Left ventricle myocardium inferior (tissue), 1 donor: ENCODE data around the gene TRIP10. TPM values are rescaled to one million over a fixed set of nuclear protein-coding genes. Genes with fewer than 3 reads are reported as not detected.
"Not testable (repeated sequence)": the region's sequence is repeated elsewhere in the genome, so short reads cannot be mapped to it uniquely, and the experiment has no call there.

Experiments used
- DNase-seq: peaks from one replicate; pipeline ENCODE4 v3.0.0-alpha.2; 2020
- H3K27ac ChIP-seq: fragments of 200-600 bp; replicated peaks from 2 replicates; pipeline ENCODE4 v1.8.0; 2021
- H3K27me3 ChIP-seq: fragments of 200-600 bp; 2 replicates; pipeline ENCODE4 v1.8.0; 2021; ENCODE audit warnings: low read depth
- H3K36me3 ChIP-seq: fragments of 200-600 bp; 2 replicates; pipeline ENCODE4 v1.8.0; 2021
- H3K4me1 ChIP-seq: fragments of 200-600 bp; 2 replicates; pipeline ENCODE4 v1.8.0; 2021
- H3K4me3 ChIP-seq: fragments of 200-600 bp; 2 replicates; pipeline ENCODE4 v1.8.0; 2021; ENCODE audit warnings: mild to moderate bottlenecking, moderate library complexity
- H3K9me3 ChIP-seq: fragments of 200-600 bp; replicated peaks from 2 replicates; pipeline ENCODE4 v1.8.0; 2021
- intact Hi-C: fragments of 100-400 bp; cut with micrococcal nuclease; formaldehyde crosslinking; loops from one replicate; pipeline ENCODE4 v1.11.0; 2022
- total RNA-seq: library from RNA; stranded (reverse); fragmentation: NEBNext Ultra II Directional; extraction: Animal tissue kit (Norgen Biotek cat#: 25700); gene quantifications from one replicate; pipeline ENCODE4 v1.2.1, GENCODE V29; 2021
- TF ChIP-seq, protein P1 (sequence below): fragments of 200-600 bp; IDR thresholded peaks from 2 replicates; pipeline ENCODE4 v1.8.0; 2021; ENCODE audit warnings: antibody characterized with exemption, mild to moderate bottlenecking, borderline replicate concordance
- donor health status: DM: no; HTN: yes; CAD: no; lungs with severe emphysema.

Gene TRIP10
- total RNA-seq, 1 donor from 2014 or later, result 133 TPM

DNA sequence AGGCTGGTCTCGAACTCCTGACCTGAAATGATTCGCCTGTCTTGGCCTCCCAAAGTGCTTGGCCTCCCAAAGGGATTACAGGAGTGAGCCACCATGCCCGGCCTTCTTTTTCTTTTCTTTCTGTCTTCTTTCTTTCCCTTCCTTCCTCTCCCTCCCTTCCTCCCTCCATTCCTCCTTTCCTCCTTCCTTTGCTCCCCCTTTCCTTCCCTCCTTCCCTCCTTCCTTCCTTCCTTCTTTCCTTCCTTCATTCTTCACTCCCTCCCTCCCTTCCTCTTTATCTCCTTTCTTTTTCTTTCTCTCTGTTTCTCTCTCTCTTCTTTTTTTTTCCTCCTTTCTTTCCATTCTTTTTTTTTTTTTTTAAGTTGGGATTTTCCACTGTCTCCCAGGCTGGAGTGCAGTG, 31.1 kb upstream of the TRIP10 start:
- DNase-seq, result no peak
- intact Hi-C loops, result no loop called here
- H3K4me1 ChIP-seq, result no peaks in the 10 kb centered on the region
- TF ChIP-seq, protein P1, sequence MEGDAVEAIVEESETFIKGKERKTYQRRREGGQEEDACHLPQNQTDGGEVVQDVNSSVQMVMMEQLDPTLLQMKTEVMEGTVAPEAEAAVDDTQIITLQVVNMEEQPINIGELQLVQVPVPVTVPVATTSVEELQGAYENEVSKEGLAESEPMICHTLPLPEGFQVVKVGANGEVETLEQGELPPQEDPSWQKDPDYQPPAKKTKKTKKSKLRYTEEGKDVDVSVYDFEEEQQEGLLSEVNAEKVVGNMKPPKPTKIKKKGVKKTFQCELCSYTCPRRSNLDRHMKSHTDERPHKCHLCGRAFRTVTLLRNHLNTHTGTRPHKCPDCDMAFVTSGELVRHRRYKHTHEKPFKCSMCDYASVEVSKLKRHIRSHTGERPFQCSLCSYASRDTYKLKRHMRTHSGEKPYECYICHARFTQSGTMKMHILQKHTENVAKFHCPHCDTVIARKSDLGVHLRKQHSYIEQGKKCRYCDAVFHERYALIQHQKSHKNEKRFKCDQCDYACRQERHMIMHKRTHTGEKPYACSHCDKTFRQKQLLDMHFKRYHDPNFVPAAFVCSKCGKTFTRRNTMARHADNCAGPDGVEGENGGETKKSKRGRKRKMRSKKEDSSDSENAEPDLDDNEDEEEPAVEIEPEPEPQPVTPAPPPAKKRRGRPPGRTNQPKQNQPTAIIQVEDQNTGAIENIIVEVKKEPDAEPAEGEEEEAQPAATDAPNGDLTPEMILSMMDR, result no peak
- no peaks in the 10 kb centered on the region for H3K9me3 ChIP-seq
- no peaks in the 10 kb centered on the region for H3K36me3 ChIP-seq
- peaks cover 76% of the 10 kb centered on the region for H3K27me3 ChIP-seq
- H3K27ac ChIP-seq, result no peak overlapping the region
- H3K4me3 ChIP-seq, result no peak overlapping the region

GRCh38 chr19:6708913-6709312, 30.6 kb upstream of the TRIP10 start:
- intact Hi-C loops, DNase-seq, H3K36me3 ChIP-seq, H3K9me3 ChIP-seq, H3K27ac ChIP-seq, H3K4me3 ChIP-seq, H3K4me1 ChIP-seq: not testable (repeated sequence)
- peaks cover 71% of the 10 kb centered on the region for H3K27me3 ChIP-seq

DNA sequence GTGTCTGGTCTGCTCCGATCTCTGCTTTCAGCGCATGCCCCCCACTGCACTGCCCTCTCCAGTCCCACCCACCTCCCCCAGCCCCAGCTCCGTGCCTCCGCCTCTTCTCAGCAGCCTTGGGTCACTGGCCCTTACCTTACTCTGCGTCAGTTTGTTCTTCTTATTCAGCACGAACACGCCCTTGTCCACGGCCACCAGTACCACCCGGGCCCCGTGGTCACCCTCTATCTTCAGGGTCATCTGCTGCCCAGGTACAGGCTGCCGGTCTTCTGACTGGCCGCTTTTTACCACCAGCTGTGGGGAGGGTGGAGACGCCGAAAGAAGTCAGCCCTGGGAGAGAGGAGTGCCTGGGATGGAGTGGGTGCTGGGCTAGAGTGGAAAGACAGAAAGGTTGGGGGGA, 29.9 kb upstream of the TRIP10 start:
- Histone ChIP-seq H3K36me3 (no peaks in the 10 kb centered on the region), H3K4me1 (no peaks in the 10 kb centered on the region), H3K27me3 (peaks cover 77% of the 10 kb centered on the region), H3K27ac (no peak overlapping the region), H3K4me3 (no peak overlapping the region), H3K9me3 (no peaks in the 10 kb centered on the region)
- TF ChIP-seq, protein P1, result no peak
- no peak for DNase-seq
- intact Hi-C loops, result no loop called here

DNA sequence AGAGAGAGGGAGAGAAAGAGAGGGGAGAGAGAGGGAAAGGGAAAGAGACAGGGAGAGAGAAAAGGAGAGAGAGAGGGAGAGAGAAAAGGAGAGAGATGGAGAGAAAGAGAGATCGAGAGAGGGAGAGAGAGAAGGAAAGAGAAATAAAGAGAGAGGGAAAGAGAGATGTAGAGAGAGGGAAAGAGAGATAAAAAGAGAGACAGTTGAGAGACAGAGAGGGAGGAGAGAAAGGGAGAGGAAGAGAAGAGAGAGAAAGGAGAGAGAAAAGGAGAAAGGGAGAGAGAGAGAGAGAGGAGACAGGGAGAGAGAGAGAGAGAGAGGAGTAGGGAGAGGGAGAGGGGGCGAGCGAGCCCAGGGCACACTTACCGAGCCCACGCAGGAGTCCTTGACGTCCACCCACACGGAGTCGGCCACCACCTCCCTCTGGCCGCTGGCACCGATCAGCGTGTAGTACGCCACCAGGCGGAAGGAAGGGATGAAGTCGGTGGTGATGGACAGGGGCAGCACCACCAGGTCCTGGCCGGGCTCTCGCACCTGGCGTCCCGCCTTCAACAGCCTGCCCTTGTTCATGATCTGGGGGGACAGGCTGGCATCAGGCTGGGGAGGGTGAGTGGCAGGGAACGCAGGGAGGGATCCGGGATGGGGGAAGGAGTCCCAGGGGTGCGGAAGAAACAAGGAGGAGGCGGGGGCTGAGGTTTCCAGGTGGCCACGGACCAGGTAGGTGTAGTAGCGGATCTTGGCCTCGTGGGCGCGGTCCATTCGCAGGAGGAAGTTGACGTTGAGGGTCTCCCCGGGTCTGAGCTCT, 29.0 kb upstream of the TRIP10 start:
- H3K36me3 ChIP-seq, result no peaks in the 10 kb centered on the region
- DNase-seq, result no peak
- H3K9me3 ChIP-seq, result no peaks in the 10 kb centered on the region
- peaks cover 86% of the 10 kb centered on the region for H3K27me3 ChIP-seq
- H3K4me3 ChIP-seq, result peak overlapping the region; percentile 4
- TF ChIP-seq, protein P1, result no peak
- no peak overlapping the region for H3K27ac ChIP-seq
- intact Hi-C loops, result no loop called here
- H3K4me1 ChIP-seq, result no peaks in the 10 kb centered on the region

- TF ChIP-seq, protein P1, result no peak
- Histone ChIP-seq H3K36me3 (no peaks in the 10 kb centered on the region), H3K27me3 (peaks cover 90% of the 10 kb centered on the region), H3K27ac (no peak overlapping the region), H3K4me3 (no peak overlapping the region), H3K9me3 (no peaks in the 10 kb centered on the region), H3K4me1 (no peaks in the 10 kb centered on the region)
- DNase-seq, result no peak
- intact Hi-C loops, result no loop called here
Measured at GRCh38 chr19:6711078-6711361, 28.5 kb upstream of the TRIP10 start.

DNA sequence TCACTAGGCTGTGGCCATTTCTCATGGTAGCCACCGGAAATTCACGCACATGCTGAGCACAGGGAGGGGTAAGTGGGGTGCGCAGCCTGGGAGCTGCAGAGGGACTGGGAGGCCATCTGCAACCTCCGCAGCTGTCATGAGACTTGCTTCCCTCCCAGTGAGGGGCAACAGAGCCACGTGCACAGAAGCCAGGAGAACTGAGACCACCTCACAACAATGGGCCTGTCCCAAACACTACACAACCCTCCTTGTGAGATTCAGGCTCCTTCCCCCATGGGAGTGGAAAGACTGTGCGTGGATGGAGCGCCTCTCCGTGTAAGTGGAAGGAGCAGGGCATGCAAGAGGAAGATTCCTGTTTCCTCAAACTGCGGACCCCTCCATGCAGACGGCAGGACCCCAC, 27.9 kb upstream of the TRIP10 start:
- no peaks in the 10 kb centered on the region for H3K36me3 ChIP-seq
- no peak for DNase-seq
- H3K4me3 ChIP-seq, result no peak overlapping the region
- H3K4me1 ChIP-seq, result no peaks in the 10 kb centered on the region
- H3K27me3 ChIP-seq, result peaks cover 92% of the 10 kb centered on the region
- H3K9me3 ChIP-seq, result no peaks in the 10 kb centered on the region
- TF ChIP-seq, protein P1, result no peak
- H3K27ac ChIP-seq, result no peak overlapping the region
- intact Hi-C loops, result no loop called here
